Keratinocyte (primary cell): ENCODE results near the gene MSANTD1.

Experiments
- EZH2 ChIP-seq: IDR thresholded peaks from one replicate; pipeline ENCODE4 v1.6.1; 2012; ENCODE audit warnings: inconsistent platforms, mild to moderate bottlenecking, low read length, moderate library complexity
- TF ChIP-seq, protein P1 (sequence below), 3 experiments: IDR thresholded peaks in 1 of 3; conservative IDR thresholded peaks in 1 of 3; optimal IDR thresholded peaks in 1 of 3; 2 replicates in 2 of 3; 3 replicates in 1 of 3; pipeline versions ENCODE3 to v1.5.1; 2011; ENCODE audit warnings: low read length in 3 of 3, mild to moderate bottlenecking in 3 of 3, moderate library complexity in 2 of 3, control low read depth in 1 of 3, inconsistent platforms in 1 of 3; ENCODE audit not compliant: insufficient read depth in 2 of 3; ENCODE audit errors: extremely low read depth in 1 of 3

DNA sequence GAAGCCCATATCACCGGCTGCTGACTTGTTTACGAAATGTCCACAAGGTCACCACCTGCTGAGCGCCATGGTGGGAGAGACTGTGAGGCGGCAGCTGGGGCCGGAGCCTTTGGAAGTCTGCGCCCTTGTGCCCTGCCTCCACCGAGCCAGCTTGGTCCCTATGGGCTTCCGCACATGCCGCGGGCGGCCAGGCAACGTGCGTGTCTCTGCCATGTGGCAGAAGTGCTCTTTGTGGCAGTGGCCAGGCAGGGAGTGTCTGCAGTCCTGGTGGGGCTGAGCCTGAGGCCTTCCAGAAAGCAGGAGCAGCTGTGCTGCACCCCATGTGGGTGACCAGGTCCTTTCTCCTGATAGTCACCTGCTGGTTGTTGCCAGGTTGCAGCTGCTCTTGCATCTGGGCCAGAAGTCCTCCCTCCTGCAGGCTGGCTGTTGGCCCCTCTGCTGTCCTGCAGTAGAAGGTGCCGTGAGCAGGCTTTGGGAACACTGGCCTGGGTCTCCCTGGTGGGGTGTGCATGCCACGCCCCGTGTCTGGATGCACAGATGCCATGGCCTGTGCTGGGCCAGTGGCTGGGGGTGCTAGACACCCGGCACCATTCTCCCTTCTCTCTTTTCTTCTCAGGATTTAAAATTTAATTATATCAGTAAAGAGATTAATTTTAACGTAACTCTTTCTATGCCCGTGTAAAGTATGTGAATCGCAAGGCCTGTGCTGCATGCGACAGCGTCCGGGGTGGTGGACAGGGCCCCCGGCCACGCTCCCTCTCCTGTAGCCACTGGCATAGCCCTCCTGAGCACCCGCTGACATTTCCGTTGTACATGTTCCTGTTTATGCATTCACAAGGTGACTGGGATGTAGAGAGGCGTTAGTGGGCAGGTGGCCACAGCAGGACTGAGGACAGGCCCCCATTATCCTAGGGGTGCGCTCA, 8.7 kb upstream of the MSANTD1 start:
- TF ChIP-seq, protein P1, sequence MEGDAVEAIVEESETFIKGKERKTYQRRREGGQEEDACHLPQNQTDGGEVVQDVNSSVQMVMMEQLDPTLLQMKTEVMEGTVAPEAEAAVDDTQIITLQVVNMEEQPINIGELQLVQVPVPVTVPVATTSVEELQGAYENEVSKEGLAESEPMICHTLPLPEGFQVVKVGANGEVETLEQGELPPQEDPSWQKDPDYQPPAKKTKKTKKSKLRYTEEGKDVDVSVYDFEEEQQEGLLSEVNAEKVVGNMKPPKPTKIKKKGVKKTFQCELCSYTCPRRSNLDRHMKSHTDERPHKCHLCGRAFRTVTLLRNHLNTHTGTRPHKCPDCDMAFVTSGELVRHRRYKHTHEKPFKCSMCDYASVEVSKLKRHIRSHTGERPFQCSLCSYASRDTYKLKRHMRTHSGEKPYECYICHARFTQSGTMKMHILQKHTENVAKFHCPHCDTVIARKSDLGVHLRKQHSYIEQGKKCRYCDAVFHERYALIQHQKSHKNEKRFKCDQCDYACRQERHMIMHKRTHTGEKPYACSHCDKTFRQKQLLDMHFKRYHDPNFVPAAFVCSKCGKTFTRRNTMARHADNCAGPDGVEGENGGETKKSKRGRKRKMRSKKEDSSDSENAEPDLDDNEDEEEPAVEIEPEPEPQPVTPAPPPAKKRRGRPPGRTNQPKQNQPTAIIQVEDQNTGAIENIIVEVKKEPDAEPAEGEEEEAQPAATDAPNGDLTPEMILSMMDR (optimal IDR thresholded peaks at IDR 0.05 in 1 of 3, IDR thresholded peaks at IDR 0.05 in 1 of 3, conservative IDR thresholded peaks at IDR 0.05 in 1 of 3; ENCODE audit: extremely low read depth in 1 of 3, insufficient read depth in 2 of 3, low read length in 3 of 3) = no peak
- TF ChIP-seq EZH2 = no peak
